ENCODE results near the gene ARMH4. TPM values are rescaled to one million over a fixed set of nuclear protein-coding genes. Genes with fewer than 3 reads are reported as not detected.
A peak's percentile ranks its signal among the peaks of the same experiment; 100 is the strongest.

ARMH4 gene
- total and polyA plus RNA-seq, 8 donors, result 0.40 to 14.3 (median 1.9) TPM; not detected in 1

DNA sequence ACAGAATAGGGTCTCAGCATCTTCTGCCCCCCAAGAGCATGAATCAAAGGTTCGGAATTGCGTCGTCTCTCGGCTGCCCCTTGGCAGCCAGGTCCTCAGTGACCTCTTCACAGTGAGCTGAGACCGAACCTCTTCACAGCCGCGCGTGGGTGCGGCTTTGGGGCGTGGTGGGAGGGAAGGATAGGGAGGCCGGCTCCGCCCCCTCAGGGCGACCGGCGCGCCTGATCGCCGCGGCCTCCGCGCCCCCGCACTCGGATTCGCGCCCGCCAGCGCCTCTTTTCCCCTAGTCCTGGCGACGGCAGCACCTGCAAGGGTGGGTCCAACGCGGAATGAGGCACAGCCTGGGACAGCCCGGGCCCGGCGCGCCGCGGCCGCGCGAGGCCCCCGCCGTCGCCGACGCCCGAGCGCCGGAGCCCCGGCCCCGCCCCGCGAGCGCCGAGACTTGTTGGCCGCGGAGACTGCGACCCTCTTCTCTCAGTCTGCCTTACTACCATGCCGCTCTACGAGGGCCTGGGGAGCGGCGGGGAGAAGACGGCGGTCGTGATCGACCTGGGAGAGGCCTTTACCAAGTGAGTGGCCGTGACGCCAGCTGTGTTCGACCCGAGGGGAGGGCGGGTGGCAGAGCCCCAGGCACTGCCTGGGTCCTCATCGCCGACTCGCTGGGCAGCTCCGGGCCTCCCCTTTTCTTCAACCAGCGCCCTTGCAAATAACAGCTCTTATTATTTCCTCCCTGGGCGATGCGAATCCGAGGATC is 47.9 kb upstream of the ARMH4 start, which contains the start of gene ACTR10:
Gene ACTR10, plus strand, starts transcription at position 424 of the 754 bp plus-strand sequence. Its CDS starts 69 bp downstream, at position 493.
- no peaks in the 10 kb centered on the region for H3K27me3 ChIP-seq
- H3K4me3 ChIP-seq, result peak within 1 kb of the TSS; percentile 67 to 87 (median 82)
- intact Hi-C loops (cut with DNase I; ENCODE audit: low total_unique reads), result no loop called here
- peaks cover 12 to 30% (median 24%) of the 10 kb centered on the region in 4 donors for H3K4me1 ChIP-seq
- DNase-seq, result peak; percentile 86 to 95
- no peaks in the 10 kb centered on the region for H3K9me3 ChIP-seq
- H3K27ac ChIP-seq, result peak within 1 kb of the TSS; percentile 91 to 98 (median 94)
- WGBS, 5 donors, result 0 to 1% (median 0%) methylated on average over 22 to 78 of the region's 78 CpGs
- peaks cover 0 to 23% (median 20%) of the 10 kb centered on the region in 4 donors for H3K36me3 ChIP-seq
- no peak for TF ChIP-seq POLR2A (IDR thresholded peaks at IDR 0.05)
- peak; percentile 25 to 74 (median 65) for TF ChIP-seq POLR2AphosphoS5 (IDR thresholded peaks at IDR 0.05)

GRCh38 chr14:58198086-58198485 is 46.1 kb upstream of the ARMH4 start:
- Histone ChIP-seq H3K4me3 (no peak overlapping the region), H3K27me3 (no peaks in the 10 kb centered on the region), H3K9me3 (no peaks in the 10 kb centered on the region), H3K4me1 (peaks cover 12 to 30% (median 24%) of the 10 kb centered on the region in 4 donors), H3K27ac (no peak overlapping the region), H3K36me3 (peaks cover 0 to 5% (median 3%) of the 10 kb centered on the region in 4 donors)
- TF ChIP-seq POLR2AphosphoS5 (IDR thresholded peaks at IDR 0.05) (no peak), EP300 (IDR thresholded peaks at IDR 0.05) (no peak), POLR2A (IDR thresholded peaks at IDR 0.05) (no peak), CTCF (IDR thresholded peaks at IDR 0.05) (no peak)
- peak in 1 of 2 donors; percentile 6 for DNase-seq
- WGBS, 5 donors, result 86 to 93% (median 88%) methylated on average over 5 of the region's 5 CpGs
- intact Hi-C loops (cut with DNase I; ENCODE audit: low total_unique reads), result no loop called here

DNA sequence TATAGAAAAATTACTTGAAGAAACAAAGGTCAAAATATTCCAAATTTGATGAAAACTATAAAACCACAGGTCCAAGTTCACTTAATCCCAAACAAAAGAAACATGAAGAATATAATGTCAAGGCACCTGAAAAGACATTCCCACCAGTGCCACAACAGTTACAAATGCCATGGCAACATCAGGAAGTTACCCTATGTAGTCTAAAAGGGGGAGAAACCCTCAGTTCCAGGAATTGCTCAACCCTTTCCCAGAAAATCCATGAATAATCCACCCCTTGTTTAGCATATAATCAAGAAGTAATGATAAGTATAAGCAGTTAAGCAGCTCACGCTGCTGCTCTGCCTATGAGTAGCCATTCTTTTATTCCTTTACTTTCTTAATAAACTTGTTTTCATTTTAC is 44.2 kb upstream of the ARMH4 start:
- Histone ChIP-seq H3K4me3 (no peak overlapping the region), H3K4me1 (peaks cover 1 to 15% (median 11%) of the 10 kb centered on the region in 4 donors), H3K27me3 (no peaks in the 10 kb centered on the region), H3K36me3 (no peaks in the 10 kb centered on the region), H3K27ac (no peak overlapping the region), H3K9me3 (no peaks in the 10 kb centered on the region)
- WGBS, 5 donors, result 66 to 85% (median 71%) methylated on average over 1 of the region's 1 CpG
- intact Hi-C loops (cut with DNase I; ENCODE audit: low total_unique reads), result no loop called here
- DNase-seq, result no peak
- TF ChIP-seq CTCF (IDR thresholded peaks at IDR 0.05) (no peak), EP300 (IDR thresholded peaks at IDR 0.05) (no peak), POLR2A (IDR thresholded peaks at IDR 0.05) (no peak), POLR2AphosphoS5 (IDR thresholded peaks at IDR 0.05) (no peak)

GRCh38 chr14:58193542-58193941 is 41.5 kb upstream of the ARMH4 start:
- Histone ChIP-seq H3K27me3 (no peaks in the 10 kb centered on the region), H3K4me1 (peaks cover 0 to under 1% (median 0%) of the 10 kb centered on the region in 4 donors), H3K36me3 (no peaks in the 10 kb centered on the region), H3K27ac (no peak overlapping the region), H3K9me3 (no peaks in the 10 kb centered on the region), H3K4me3 (no peak overlapping the region)
- 66 to 85% (median 81%) methylated on average over 2 of the region's 2 CpGs for WGBS, 5 donors
- intact Hi-C loops (cut with DNase I; ENCODE audit: low total_unique reads), result no loop called here
- TF ChIP-seq EP300 (IDR thresholded peaks at IDR 0.05) (no peak), POLR2AphosphoS5 (IDR thresholded peaks at IDR 0.05) (no peak)
- DNase-seq, result no peak

DNA sequence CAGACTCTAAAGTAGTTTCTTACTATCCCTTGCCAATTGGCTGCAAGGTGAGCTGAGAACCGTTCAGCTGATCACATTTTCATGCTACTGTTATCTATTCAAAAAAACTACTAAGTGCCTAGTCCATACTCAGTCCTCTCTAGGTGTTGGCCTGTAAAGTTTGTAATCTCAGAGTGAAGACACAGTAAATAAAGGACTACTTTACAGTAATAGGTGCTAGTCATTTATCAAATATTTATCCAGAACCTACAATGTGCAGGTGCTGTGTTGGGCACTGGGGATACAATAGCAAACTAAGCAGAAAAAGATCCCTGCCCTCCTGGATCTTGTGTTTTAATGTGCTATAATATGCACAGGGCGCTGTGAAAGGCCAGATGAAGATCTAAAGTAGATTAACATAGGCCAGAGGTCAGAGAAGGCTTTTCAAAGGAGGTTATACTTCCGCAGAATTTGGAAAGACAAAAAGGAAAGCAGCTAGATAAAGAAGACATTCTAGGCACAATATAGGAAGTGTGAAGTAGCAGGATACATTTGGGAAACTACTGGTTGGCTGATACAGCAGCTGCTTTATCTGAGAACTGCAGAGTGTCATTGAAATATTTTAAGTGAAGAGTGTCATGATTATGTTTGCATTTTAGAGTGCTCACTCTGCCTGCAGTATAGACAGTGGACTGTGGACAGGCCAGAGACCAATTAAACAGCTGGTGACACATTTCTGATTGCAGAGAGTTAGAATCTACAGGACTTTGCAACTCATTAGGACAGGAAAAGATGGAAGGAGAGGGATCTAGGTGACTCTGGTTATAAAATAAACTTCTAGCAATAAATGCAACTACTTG is 40.0 kb upstream of the ARMH4 start:
- Histone ChIP-seq H3K36me3 (no peaks in the 10 kb centered on the region), H3K4me3 (no peak overlapping the region), H3K9me3 (no peaks in the 10 kb centered on the region), H3K4me1 (no peaks in the 10 kb centered on the region), H3K27me3 (no peaks in the 10 kb centered on the region), H3K27ac (no peak overlapping the region)
- WGBS, 5 donors, result 26 to 60% (median 32%) methylated on average over 3 of the region's 3 CpGs
- TF ChIP-seq POLR2AphosphoS5 (IDR thresholded peaks at IDR 0.05), result no peak
- TF ChIP-seq POLR2A (IDR thresholded peaks at IDR 0.05), result no peak
- TF ChIP-seq CTCF (IDR thresholded peaks at IDR 0.05), result no peak
- TF ChIP-seq EP300 (IDR thresholded peaks at IDR 0.05), result no peak
- intact Hi-C loops (cut with DNase I; ENCODE audit: low total_unique reads), result no loop called here
- no peak for DNase-seq

Measured in stomach (tissue), 9 donors.